Amygdala (tissue), 56 donors: ENCODE measurements around the gene TRIP4.

Experiments used
- DNase-seq, 56 donors: peaks; one replicate each; lab custom pipeline; 2025; lab: John Stamatoyannopoulos, UW

The TRIP4 gene

GRCh38 chr15:64443747-64444621 is 56.3 kb downstream of the TRIP4 start:
- no peak for DNase-seq

- no peak for DNase-seq
Observed at GRCh38 chr15:64444836-64445235, 57.2 kb downstream of the TRIP4 start.

GRCh38 chr15:64447536-64448315 is 60.1 kb downstream of the TRIP4 start:
- DNase-seq, result no peak

GRCh38 chr15:64452988-64453688 is 65.5 kb downstream of the TRIP4 start:
- peak in 36 of 56 donors; percentile 2 to 67 (median 26) for DNase-seq

- DNase-seq, result no peak
Observed at GRCh38 chr15:64453689-64454037, 66.0 kb downstream of the TRIP4 start.

GRCh38 chr15:64454282-64454681 is 66.6 kb downstream of the TRIP4 start:
- DNase-seq, result no peak

DNA sequence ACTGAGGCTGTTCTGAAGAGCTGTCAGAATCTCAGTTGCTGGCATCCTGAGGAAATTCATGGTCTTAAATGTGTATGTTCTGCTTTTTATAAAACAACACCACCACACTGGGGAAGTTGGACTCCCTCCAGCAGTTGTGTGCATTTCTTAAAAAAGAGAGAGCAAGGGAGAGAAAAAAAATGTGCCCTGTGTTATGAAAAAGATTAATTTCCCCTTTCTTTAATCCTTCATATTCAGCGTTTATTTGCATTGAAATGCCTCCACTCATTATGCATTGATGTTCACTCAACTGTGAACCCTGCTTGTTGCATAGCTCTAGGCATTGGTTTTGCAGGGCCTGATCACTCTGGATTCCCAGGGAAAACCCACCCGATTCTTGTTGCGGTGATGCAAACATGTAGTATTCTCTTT is 68.3 kb downstream of the TRIP4 start:
- peak in 9 of 56 donors; percentile 2 to 58 (median 10) for DNase-seq

DNA sequence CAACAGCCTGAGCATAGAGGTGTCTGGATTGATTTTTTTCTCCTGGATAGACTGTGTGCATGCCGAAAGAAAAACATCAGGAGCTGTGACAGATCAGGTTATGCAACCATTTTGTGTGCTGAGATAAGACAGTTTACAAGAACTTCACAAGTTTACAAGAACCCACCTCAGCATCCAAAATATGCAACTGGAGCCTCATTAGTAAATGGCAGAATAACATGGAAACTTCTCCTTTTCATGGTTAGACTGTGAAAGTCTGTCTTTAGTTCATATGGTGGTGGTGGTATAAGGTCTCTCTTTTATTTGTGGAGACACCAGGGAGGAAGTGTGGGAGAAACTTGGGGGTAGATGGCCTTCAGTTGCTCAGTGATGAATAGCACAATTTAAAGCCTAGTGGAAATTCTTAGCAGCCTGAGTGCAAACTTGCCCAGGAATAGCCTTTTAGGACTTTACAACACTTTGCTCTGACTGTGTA is 69.0 kb downstream of the TRIP4 start:
- no peak for DNase-seq

- DNase-seq, result no peak
Observed at GRCh38 chr15:64459066-64459781, 71.6 kb downstream of the TRIP4 start.

DNA sequence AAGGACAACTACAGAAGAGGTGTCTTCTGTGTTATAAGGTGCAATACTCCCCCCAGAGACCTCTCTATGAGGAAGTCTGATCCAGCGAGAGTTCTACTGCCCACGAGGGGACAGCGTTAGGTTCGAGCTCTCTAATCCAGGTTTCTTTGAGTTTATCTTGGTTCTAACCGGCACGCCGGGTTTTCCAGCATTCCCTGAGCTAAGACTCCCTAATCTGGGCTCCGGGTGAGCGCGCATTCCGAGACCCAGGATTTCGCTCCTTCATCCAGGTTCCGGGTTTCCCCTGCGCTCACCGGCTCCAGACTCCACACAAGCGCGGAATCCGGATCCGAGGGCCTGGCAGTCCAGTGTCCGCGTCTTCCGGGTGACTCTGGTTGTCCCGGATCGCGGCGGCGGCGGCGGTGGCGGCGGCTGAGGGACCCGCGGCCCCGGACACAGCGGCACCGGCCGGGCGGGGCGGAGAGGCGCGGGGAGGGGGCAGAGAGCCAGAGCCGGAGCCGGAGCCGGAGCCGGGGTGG is 72.6 kb downstream of the TRIP4 start, which contains the start of gene ZNF609:
Gene ZNF609 (plus strand): TSS at position 373 of the 518 bp plus-strand sequence. CDS start 38,842 bp downstream, outside the sequence.
- peak; percentile 37 to 94 (median 84) for DNase-seq

DNA sequence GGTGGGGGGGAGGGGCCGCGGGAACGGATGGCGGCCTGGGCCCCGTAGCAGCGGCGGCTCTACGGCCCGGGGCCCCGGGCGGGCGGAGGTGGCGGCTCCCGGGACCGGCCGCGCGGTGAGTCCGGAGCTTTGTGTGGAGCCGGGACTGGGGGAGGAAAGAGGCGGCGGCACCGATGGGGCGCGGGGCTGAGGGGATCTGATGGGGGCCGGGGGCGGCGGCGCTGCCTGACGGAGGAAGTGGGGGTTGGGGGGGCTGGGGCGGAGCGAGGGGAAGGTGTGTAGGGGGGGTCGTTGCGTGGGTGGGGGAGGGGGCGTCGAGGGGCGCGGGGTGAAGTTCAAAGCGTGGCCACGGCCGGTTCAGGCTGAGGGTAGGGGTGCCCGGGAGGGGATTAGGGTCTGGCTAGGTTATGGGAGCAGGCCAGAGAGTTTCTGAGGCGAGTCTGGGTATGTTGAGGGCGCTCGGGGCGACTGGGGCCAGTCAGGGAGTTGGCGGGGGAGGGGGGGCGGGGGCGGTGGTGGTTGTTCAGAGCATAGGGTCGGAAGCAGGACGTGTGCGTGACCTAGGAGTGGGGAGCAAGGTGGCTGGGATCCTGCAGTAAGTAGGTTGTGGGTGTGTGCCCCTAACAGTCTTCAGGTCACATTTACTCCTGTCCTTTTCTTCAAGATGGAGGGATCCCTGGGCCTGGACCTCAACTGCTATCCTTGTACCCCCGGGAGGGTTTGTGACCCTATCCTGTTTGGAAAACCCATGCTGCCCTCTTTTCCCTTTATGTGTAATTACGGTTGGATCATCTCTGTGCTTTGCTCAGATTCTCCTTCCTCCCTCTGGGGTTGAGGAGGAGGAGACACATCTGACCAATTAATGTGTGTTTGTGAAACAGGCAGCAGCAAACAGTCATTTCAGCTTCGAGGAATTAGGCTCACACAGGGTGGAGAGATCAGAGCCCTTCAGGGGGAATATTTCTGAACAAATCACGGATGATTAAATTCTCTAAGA is 73.4 kb downstream of the TRIP4 start:
- DNase-seq, result peak in 40 of 56 donors; percentile 6 to 69 (median 42)

DNA sequence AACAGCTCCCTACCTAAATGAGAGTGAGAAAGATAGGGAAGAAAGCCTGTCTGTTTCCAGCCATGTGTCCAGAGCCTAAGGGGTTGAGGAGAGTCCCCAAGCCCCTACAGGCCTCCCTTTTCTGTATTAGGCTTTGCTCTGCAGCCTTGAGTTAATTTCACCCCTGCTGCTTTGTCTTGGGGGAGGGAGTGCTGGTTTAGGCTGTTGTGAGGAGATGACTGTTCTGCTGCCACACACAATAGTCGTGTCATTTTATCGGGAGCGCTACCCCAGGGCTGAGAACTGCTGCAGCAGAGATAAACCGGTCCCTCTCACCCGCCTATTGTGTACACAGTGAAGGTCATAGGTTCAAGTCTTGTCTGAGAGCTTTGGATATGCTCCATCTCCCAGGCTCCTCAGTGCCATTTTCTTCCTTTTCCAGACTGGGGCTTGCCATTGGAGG is 74.1 kb downstream of the TRIP4 start:
- DNase-seq, result peak in 31 of 56 donors; percentile 4 to 69 (median 34)

DNA sequence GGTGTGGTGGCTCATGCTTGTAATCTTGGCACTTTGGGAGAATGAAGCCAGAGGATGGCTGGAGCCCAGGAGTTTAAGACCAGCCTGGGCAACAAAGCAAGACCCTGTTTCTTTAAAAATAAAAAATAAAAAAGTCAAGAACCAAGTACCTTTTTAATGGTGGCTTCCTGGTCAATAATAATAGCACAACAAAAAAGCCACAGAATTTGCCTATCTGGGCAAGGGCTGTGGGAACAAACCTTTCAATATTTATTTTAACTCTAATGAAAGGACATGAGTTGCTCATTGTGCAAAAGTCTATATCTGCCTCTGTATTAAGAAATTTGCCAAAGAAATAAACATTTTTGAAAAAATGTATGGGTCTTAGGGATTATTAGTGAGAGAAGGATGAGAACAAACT is 74.9 kb downstream of the TRIP4 start:
- DNase-seq, result no peak

DNA sequence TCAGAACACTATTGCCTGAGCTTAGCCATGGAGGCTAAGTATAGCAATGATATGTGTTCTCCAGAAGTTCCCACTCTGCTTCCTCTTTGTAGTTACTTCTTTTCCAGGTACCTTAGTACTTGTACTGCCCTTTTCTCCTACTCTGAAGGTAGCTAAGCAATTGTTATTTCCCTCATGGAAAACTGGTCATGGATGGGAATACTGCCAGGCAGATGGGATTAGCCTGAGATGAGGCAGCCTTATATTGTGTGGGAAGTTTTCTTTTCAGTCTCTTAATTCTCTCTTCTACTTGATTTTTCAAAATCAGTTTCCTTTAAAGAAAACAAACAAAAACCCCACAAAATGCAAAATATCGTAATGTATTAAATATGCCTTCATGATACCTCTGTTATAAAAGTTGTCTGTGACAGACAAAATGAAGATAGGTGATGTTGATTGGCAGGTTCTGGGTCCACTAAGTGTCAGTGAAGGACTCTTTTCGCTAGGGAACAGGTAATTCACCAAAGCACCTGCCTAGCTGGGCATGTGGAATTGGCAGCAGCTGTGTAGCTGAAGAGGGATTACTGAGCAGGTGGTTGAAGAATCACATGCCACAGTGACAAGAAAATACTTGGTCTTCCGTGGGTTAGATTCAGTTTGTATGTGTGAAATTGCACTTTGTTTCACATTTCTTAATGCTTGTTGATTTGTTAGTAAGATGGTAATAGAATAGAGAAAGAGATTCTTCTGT is 76.8 kb downstream of the TRIP4 start:
- no peak for DNase-seq

GRCh38 chr15:64466408-64467141 is 78.9 kb downstream of the TRIP4 start:
- no peak for DNase-seq

- no peak for DNase-seq
Observed at GRCh38 chr15:64472161-64472560, 84.5 kb downstream of the TRIP4 start.

DNA sequence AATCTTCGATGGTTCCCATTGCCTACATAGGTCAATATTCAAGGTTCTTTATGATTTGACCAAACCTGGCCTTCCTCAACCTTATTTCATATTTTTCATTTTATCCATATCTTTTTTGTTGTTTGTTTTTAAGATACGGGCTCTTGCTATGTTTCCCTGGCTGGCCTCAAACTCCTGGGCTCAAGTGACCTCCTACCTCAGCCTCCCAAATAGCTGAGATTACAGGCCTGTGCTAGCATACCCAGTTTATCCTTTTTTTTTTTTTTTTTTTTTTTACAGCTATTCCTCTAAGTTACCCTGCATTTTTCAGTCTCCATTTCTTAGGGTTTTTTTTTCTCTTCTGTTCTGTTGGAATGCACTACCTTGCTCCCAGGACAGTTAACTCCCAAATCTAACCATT is 87.2 kb downstream of the TRIP4 start:
- no peak for DNase-seq
